ENCODE results near the gene PRPSAP1.
"Not testable (repeated sequence)": the region's sequence is repeated elsewhere in the genome, so short reads cannot be mapped to it uniquely, and the experiment has no call there.

PRPSAP1 gene

GRCh38 chr17:76318586-76318985 lies 35.1 kb downstream of the PRPSAP1 start:
- no peak for DNase-seq (ENCODE audit: low spot score)

GRCh38 chr17:76317535-76317934 lies 36.2 kb downstream of the PRPSAP1 start:
- DNase-seq (ENCODE audit: low spot score): no peak

GRCh38 chr17:76314392-76315227 lies 39.1 kb downstream of the PRPSAP1 start:
- no peak for DNase-seq (ENCODE audit: low spot score)

- DNase-seq (ENCODE audit: low spot score): no peak
Observed at GRCh38 chr17:76312735-76313134, 41.0 kb downstream of the PRPSAP1 start.

- no peak for DNase-seq (ENCODE audit: low spot score)
Observed at GRCh38 chr17:76309461-76309860, 44.3 kb downstream of the PRPSAP1 start.

- no peak for DNase-seq (ENCODE audit: low spot score)
Observed at GRCh38 chr17:76307966-76308338, 45.8 kb downstream of the PRPSAP1 start, which contains the start of gene QRICH2. Gene QRICH2 (minus strand): TSS chr17:76308276. CDS start chr17:76307998, 278 bp downstream.

GRCh38 chr17:76307299-76307965 lies 46.3 kb downstream of the PRPSAP1 start:
- DNase-seq (ENCODE audit: low spot score): no peak

GRCh38 chr17:76305135-76305454 lies 48.6 kb downstream of the PRPSAP1 start:
- not testable (repeated sequence) for DNase-seq (ENCODE audit: low spot score)

GRCh38 chr17:76304226-76305134 lies 49.2 kb downstream of the PRPSAP1 start:
- no peak for DNase-seq (ENCODE audit: low spot score)

GRCh38 chr17:76297436-76297835 lies 56.3 kb downstream of the PRPSAP1 start:
- DNase-seq (ENCODE audit: low spot score): no peak

- DNase-seq (ENCODE audit: low spot score): no peak
Observed at GRCh38 chr17:76296889-76297288, 56.8 kb downstream of the PRPSAP1 start.

- DNase-seq (ENCODE audit: low spot score): no peak
Observed at GRCh38 chr17:76296186-76296585, 57.5 kb downstream of the PRPSAP1 start.

GRCh38 chr17:76293106-76293505 lies 60.6 kb downstream of the PRPSAP1 start:
- DNase-seq (ENCODE audit: low spot score): no peak

GRCh38 chr17:76292567-76292966 lies 61.1 kb downstream of the PRPSAP1 start:
- DNase-seq (ENCODE audit: low spot score): no peak

GRCh38 chr17:76281573-76282371 lies 71.9 kb downstream of the PRPSAP1 start:
- DNase-seq (ENCODE audit: low spot score): no peak

GRCh38 chr17:76280650-76281049 lies 73.1 kb downstream of the PRPSAP1 start:
- no peak for DNase-seq (ENCODE audit: low spot score)

GRCh38 chr17:76279742-76280287 lies 73.9 kb downstream of the PRPSAP1 start:
- no peak for DNase-seq (ENCODE audit: low spot score)

- peak; percentile 74 for DNase-seq (ENCODE audit: low spot score)
Observed at GRCh38 chr17:76278952-76279741, 74.6 kb downstream of the PRPSAP1 start.

- DNase-seq (ENCODE audit: low spot score): no peak
Observed at GRCh38 chr17:76278268-76278908, 75.3 kb downstream of the PRPSAP1 start.
